Endothelial cell (in vitro differentiated cells): ENCODE measurements around the gene PLEKHH2. TPM values are rescaled to one million over a fixed set of nuclear protein-coding genes. Genes with fewer than 3 reads are reported as not detected.

Experiments used
- DNase-seq: peaks from one replicate; pipeline ENCODE4 v3.0.0; 2021; ENCODE audit warnings: low spot score
- H3K27ac Mint-ChIP-seq: one replicate; pipeline ENCODE4 v1.8.0; 2021; ENCODE audit warnings: mixed read lengths, inconsistent platforms; ENCODE audit not compliant: unreplicated experiment
- H3K27me3 Mint-ChIP-seq: one replicate; pipeline ENCODE4 v1.8.0; 2021; ENCODE audit warnings: mild to moderate bottlenecking, moderate library complexity, mixed read lengths, inconsistent platforms; ENCODE audit not compliant: unreplicated experiment
- H3K36me3 Mint-ChIP-seq: one replicate; pipeline ENCODE4 v1.8.0; 2021; ENCODE audit warnings: mild to moderate bottlenecking, low read depth, mixed read lengths, inconsistent platforms; ENCODE audit not compliant: unreplicated experiment
- H3K4me1 Mint-ChIP-seq: one replicate; pipeline ENCODE4 v1.8.0; 2021; ENCODE audit warnings: mild to moderate bottlenecking, mixed read lengths, inconsistent platforms; ENCODE audit not compliant: unreplicated experiment
- H3K4me3 Mint-ChIP-seq: one replicate; pipeline ENCODE4 v1.8.0; 2021; ENCODE audit warnings: mild to moderate bottlenecking, mixed read lengths, inconsistent platforms; ENCODE audit not compliant: unreplicated experiment
- H3K9me3 Mint-ChIP-seq: one replicate; pipeline ENCODE4 v1.8.0; 2021; ENCODE audit warnings: mixed read lengths, inconsistent platforms; ENCODE audit not compliant: unreplicated experiment
- total RNA-seq: library from RNA; stranded (reverse); fragmentation: NEBNext Ultra II Directional; extraction: Animal tissue kit (Norgen Biotek cat#: 25700); gene quantifications from one replicate; pipeline ENCODE4 v1.2.1, GENCODE V29; 2021; ENCODE audit not compliant: unreplicated experiment
- TF ChIP-seq, protein P1 (sequence below): fragments of 200-600 bp; sonication (generic); IDR thresholded peaks from one replicate; pipeline ENCODE4 v1.5.0; 2021; ENCODE audit warnings: antibody characterized with exemption; ENCODE audit not compliant: unreplicated experiment

PLEKHH2 gene
- total RNA-seq, 1 donor from 2014 or later: 1.6 TPM

- TF ChIP-seq, protein P1, sequence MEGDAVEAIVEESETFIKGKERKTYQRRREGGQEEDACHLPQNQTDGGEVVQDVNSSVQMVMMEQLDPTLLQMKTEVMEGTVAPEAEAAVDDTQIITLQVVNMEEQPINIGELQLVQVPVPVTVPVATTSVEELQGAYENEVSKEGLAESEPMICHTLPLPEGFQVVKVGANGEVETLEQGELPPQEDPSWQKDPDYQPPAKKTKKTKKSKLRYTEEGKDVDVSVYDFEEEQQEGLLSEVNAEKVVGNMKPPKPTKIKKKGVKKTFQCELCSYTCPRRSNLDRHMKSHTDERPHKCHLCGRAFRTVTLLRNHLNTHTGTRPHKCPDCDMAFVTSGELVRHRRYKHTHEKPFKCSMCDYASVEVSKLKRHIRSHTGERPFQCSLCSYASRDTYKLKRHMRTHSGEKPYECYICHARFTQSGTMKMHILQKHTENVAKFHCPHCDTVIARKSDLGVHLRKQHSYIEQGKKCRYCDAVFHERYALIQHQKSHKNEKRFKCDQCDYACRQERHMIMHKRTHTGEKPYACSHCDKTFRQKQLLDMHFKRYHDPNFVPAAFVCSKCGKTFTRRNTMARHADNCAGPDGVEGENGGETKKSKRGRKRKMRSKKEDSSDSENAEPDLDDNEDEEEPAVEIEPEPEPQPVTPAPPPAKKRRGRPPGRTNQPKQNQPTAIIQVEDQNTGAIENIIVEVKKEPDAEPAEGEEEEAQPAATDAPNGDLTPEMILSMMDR: no peak
- H3K36me3 Mint-ChIP-seq: no peaks in the 10 kb centered on the region
- no peak for DNase-seq
- no peak overlapping the region for H3K27ac Mint-ChIP-seq
- no peak overlapping the region for H3K4me3 Mint-ChIP-seq
- H3K4me1 Mint-ChIP-seq: peaks cover 8% of the 10 kb centered on the region
- H3K27me3 Mint-ChIP-seq: peaks cover 2% of the 10 kb centered on the region
- H3K9me3 Mint-ChIP-seq: no peaks in the 10 kb centered on the region
Observed at GRCh38 chr2:43710866-43711265, 73.8 kb downstream of the PLEKHH2 start.

GRCh38 chr2:43714164-43714563 lies 77.1 kb downstream of the PLEKHH2 start:
- Mint-ChIP-seq H3K9me3 (no peaks in the 10 kb centered on the region), H3K27me3 (no peaks in the 10 kb centered on the region), H3K36me3 (no peaks in the 10 kb centered on the region), H3K4me1 (peaks cover 8% of the 10 kb centered on the region), H3K4me3 (no peak overlapping the region), H3K27ac (no peak overlapping the region)
- no peak for DNase-seq
- TF ChIP-seq, protein P1: no peak

GRCh38 chr2:43715300-43716098 lies 78.4 kb downstream of the PLEKHH2 start:
- DNase-seq: no peak
- no peaks in the 10 kb centered on the region for H3K9me3 Mint-ChIP-seq
- no peak overlapping the region for H3K27ac Mint-ChIP-seq
- no peak overlapping the region for H3K4me3 Mint-ChIP-seq
- TF ChIP-seq, protein P1: no peak
- peaks cover 8% of the 10 kb centered on the region for H3K4me1 Mint-ChIP-seq
- no peaks in the 10 kb centered on the region for H3K36me3 Mint-ChIP-seq
- H3K27me3 Mint-ChIP-seq: no peaks in the 10 kb centered on the region

- no peak overlapping the region for H3K27ac Mint-ChIP-seq
- DNase-seq: no peak
- H3K9me3 Mint-ChIP-seq: no peaks in the 10 kb centered on the region
- no peak overlapping the region for H3K4me3 Mint-ChIP-seq
- H3K36me3 Mint-ChIP-seq: no peaks in the 10 kb centered on the region
- peaks cover 8% of the 10 kb centered on the region for H3K4me1 Mint-ChIP-seq
- no peaks in the 10 kb centered on the region for H3K27me3 Mint-ChIP-seq
- TF ChIP-seq, protein P1: no peak
Observed at GRCh38 chr2:43717322-43717721, 80.3 kb downstream of the PLEKHH2 start.

- TF ChIP-seq, protein P1: no peak
- Mint-ChIP-seq H3K9me3 (no peaks in the 10 kb centered on the region), H3K4me3 (no peak overlapping the region), H3K36me3 (no peaks in the 10 kb centered on the region), H3K27me3 (no peaks in the 10 kb centered on the region), H3K4me1 (peaks cover 8% of the 10 kb centered on the region), H3K27ac (no peak overlapping the region)
- no peak for DNase-seq
Observed at GRCh38 chr2:43718530-43719124, 81.6 kb downstream of the PLEKHH2 start.
